Pancreas (tissue), 10 donors: ENCODE data around the gene ZFP90. TPM values are rescaled to one million over a fixed set of nuclear protein-coding genes. Genes with fewer than 3 reads are reported as not detected.

Experiments
- ATAC-seq, 4 donors: fragments of 200-7000 bp; cut with Tn5 transposase; one replicate each; pipeline versions ENCODE4 v1.8.0 to v1.9.1; 2020; ENCODE audit warnings: mild to moderate bottlenecking in 4 of 4, moderate library complexity in 4 of 4
- DNase-seq, 6 donors: peaks; one replicate each; pipeline ENCODE4 v3.0.0-alpha.2; 2020
- FAIRE-seq: peaks from 2 replicates; lab custom pipeline; 2012; peaks lifted over from hg19 to GRCh38; lab: Jason Lieb, UNC
- H3K27ac ChIP-seq, 4 donors: fragments of 200-600 bp; sonication (generic); 1 replicate in 3 of 4; 2 replicates in 1 of 4; pipeline versions ENCODE4 v1.5.0 to v1.8.0; 2020
- H3K27me3 ChIP-seq, 4 donors: fragments of 200-600 bp; one replicate each; pipeline ENCODE4 v1.8.0; 2021
- H3K36me3 ChIP-seq, 3 donors: fragments of 200-600 bp; sonication (generic) in 1 of 3; one replicate each; pipeline versions ENCODE4 v1.5.0 to v1.8.0; 2020 to 2021
- H3K4me1 ChIP-seq, 3 donors: fragments of 200-600 bp; one replicate each; pipeline ENCODE4 v1.8.0; 2021
- H3K4me3 ChIP-seq, 4 donors: fragments of 200-600 bp; sonication (generic) in 2 of 4; one replicate each; pipeline versions ENCODE4 v1.5.0 to v1.8.0; 2020 to 2021
- H3K9me3 ChIP-seq, 4 donors: fragments of 200-600 bp; one replicate each; pipeline ENCODE4 v1.8.0; 2021
- CTCF ChIP-seq, 4 donors: fragments of 200-600 bp; sonication (generic) in 3 of 4; IDR thresholded peaks; one replicate each; pipeline versions ENCODE4 v1.5.0 to v1.8.0; 2021; ENCODE audit warnings: antibody characterized with exemption in 4 of 4
- WGBS, 2 donors: extraction: QIAGEN DNeasy Blood & Tissue Kit; methylation state at CpG; one replicate each; pipeline ENCODE4 v1.1.7; 2013; 5-methylcytosine and 5-hydroxymethylcytosine counted together
- intact Hi-C, 3 donors: fragments of 100-400 bp; cut with DNase I; formaldehyde crosslinking; loops; one replicate each; pipeline versions ENCODE4 v1.11.1 to v1.14.2; 2022
- polyA plus RNA-seq, 2 donors: library from polyadenylated mRNA; stranded (reverse); fragments of 200-250 nt; gene quantifications; one replicate each; pipeline ENCODE4 v1.2.3, GENCODE V29; 2013
- total RNA-seq, 6 donors: library from RNA; stranded (reverse); fragmentation: NEBNext Ultra II Directional in 4 of 6; extraction: Animal tissue kit (Norgen Biotek cat#: 25700) in 4 of 6; gene quantifications; one replicate each; pipeline versions ENCODE4 v1.2.1 to v1.2.4, GENCODE V29; 2021 to 2023
- donor health status: healthy with polysubstance abuse.
- donor health status: DM: no; HTN: no; CAD: no; lungs with moderate emphysema.
- donor health status: DM: no; HTN: no; CAD: no.
- donor health status: control.
- donor health status: control.
- donor health status: Bipolar disorder and iron deficiency.
- donor health status: DM: yes; HTN: yes; CAD: no.
- donor health status: DM: no; HTN: no; CAD: no.
- donor health status: DM: no; HTN: no; CAD: no.
- donor health status: DM: yes; HTN: yes; CAD: no.

Gene ZFP90
- total and polyA plus RNA-seq, 8 donors, result 5.4 to 15.3 (median 9.1) TPM

GRCh38 chr16:68528686-68529379 lies 10.3 kb upstream of the ZFP90 start:
- no peaks in the 10 kb centered on the region for H3K27me3 ChIP-seq
- H3K9me3 ChIP-seq, result no peaks in the 10 kb centered on the region
- H3K36me3 ChIP-seq, result no peaks in the 10 kb centered on the region
- intact Hi-C loops, result no loop called here
- DNase-seq, result peak; percentile 80 to 95 (median 90)
- TF ChIP-seq CTCF (IDR thresholded peaks at IDR 0.05), result peak; percentile 74 to 95 (median 94)
- WGBS, 2 donors, result 12 to 14% methylated on average over 29 of the region's 29 CpGs
- H3K4me3 ChIP-seq, result peak overlapping the region in 1 of 4 donors; percentile 30
- ATAC-seq, result peak; percentile 88 to 95 (median 90)
- FAIRE-seq, result no peak
- peak overlapping the region in 2 of 4 donors; percentile 20 to 22 for H3K27ac ChIP-seq
- H3K4me1 ChIP-seq, result peaks cover 0 to 15% (median 4%) of the 10 kb centered on the region in 3 donors

- TF ChIP-seq CTCF (IDR thresholded peaks at IDR 0.05), result no peak
- no peaks in the 10 kb centered on the region for H3K27me3 ChIP-seq
- H3K4me1 ChIP-seq, result peaks cover 0 to 15% (median 4%) of the 10 kb centered on the region in 3 donors
- no peaks in the 10 kb centered on the region for H3K36me3 ChIP-seq
- peak overlapping the region in 1 of 4 donors; percentile 41 for H3K27ac ChIP-seq
- peak overlapping the region; percentile 62 to 90 (median 74) for H3K4me3 ChIP-seq
- intact Hi-C loops, result no loop called here
- ATAC-seq, result peak; percentile 23 to 46 (median 38)
- FAIRE-seq, result no peak
- H3K9me3 ChIP-seq, result no peaks in the 10 kb centered on the region
- no peak for DNase-seq
- 12 to 16% methylated on average over 13 of the region's 13 CpGs for WGBS, 2 donors
Measured at GRCh38 chr16:68529608-68529930, 9.5 kb upstream of the ZFP90 start.

- Histone ChIP-seq H3K36me3 (peaks cover 0 to 1% (median 0%) of the 10 kb centered on the region in 3 donors), H3K27ac (peak overlapping the region in 1 of 4 donors; percentile 41), H3K4me1 (peaks cover 0 to 15% (median 4%) of the 10 kb centered on the region in 3 donors), H3K9me3 (no peaks in the 10 kb centered on the region), H3K27me3 (no peaks in the 10 kb centered on the region), H3K4me3 (peak overlapping the region; percentile 62 to 90 (median 74))
- no peak for TF ChIP-seq CTCF (IDR thresholded peaks at IDR 0.05)
- FAIRE-seq (no peak), ATAC-seq (peak; percentile 95 to 99 (median 98)), DNase-seq (peak; percentile 86 to 97 (median 92))
- intact Hi-C loops, result no loop called here
- 0 to 1% methylated on average over 49 to 56 of the region's 56 CpGs for WGBS, 2 donors
Measured at GRCh38 chr16:68529931-68530701, 9.0 kb upstream of the ZFP90 start.

GRCh38 chr16:68533937-68534336 lies 5.2 kb upstream of the ZFP90 start:
- intact Hi-C loops, result no loop called here
- no peak for TF ChIP-seq CTCF (IDR thresholded peaks at IDR 0.05)
- DNase-seq (no peak), ATAC-seq (no peak), FAIRE-seq (no peak)
- peaks cover 0 to 3% (median 0%) of the 10 kb centered on the region in 3 donors for H3K36me3 ChIP-seq
- no peak overlapping the region for H3K27ac ChIP-seq
- H3K9me3 ChIP-seq, result no peaks in the 10 kb centered on the region
- peaks cover 0 to 12% (median 3%) of the 10 kb centered on the region in 3 donors for H3K4me1 ChIP-seq
- 96 to 100% methylated on average over 4 to 5 of the region's 5 CpGs for WGBS, 2 donors
- no peaks in the 10 kb centered on the region for H3K27me3 ChIP-seq
- no peak overlapping the region for H3K4me3 ChIP-seq
